ENCODE results near the gene DCDC1.

DNA sequence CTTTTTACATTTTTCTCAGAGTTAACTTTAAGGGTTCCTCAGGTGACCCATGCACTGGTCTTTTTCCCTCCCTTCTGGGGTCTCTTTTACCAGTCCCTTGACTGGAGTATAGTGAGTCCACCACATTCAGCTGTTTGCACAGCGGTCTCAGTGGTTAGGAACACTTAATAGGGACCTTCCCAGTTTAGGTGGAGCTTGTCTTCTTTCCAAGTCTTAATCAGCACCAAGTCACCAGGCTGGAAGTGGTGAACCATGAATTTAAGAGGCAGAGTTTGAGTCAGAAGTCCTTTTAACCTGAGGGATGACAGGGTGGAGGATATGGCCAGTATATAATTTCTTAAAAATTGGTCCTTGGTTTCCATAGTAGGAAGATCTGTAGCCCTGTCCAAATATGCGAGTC lies 433.7 kb downstream of the DCDC1 start:
- TF ChIP-seq, protein P1, sequence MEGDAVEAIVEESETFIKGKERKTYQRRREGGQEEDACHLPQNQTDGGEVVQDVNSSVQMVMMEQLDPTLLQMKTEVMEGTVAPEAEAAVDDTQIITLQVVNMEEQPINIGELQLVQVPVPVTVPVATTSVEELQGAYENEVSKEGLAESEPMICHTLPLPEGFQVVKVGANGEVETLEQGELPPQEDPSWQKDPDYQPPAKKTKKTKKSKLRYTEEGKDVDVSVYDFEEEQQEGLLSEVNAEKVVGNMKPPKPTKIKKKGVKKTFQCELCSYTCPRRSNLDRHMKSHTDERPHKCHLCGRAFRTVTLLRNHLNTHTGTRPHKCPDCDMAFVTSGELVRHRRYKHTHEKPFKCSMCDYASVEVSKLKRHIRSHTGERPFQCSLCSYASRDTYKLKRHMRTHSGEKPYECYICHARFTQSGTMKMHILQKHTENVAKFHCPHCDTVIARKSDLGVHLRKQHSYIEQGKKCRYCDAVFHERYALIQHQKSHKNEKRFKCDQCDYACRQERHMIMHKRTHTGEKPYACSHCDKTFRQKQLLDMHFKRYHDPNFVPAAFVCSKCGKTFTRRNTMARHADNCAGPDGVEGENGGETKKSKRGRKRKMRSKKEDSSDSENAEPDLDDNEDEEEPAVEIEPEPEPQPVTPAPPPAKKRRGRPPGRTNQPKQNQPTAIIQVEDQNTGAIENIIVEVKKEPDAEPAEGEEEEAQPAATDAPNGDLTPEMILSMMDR (conservative IDR thresholded peaks at IDR 0.05 in 1 of 2, IDR thresholded peaks at IDR 0.05 in 1 of 2; ENCODE audit: low read depth in 1 of 2, low read length in 2 of 2): no peak
- TF ChIP-seq EZH2 (IDR thresholded peaks at IDR 0.05; ENCODE audit: low read length, missing control alignments): no peak
